ENCODE measurements around the gene PIGQ. TPM values are rescaled to one million over a fixed set of nuclear protein-coding genes. Genes with fewer than 3 reads are reported as not detected.

PIGQ gene
- total and polyA plus RNA-seq, 2 of the 8 experiments (the other 6 are each of a cell fraction or from before 2014, with no cell fraction given): 36.0 to 49.2 TPM

- TF ChIP-seq KDM5A (IDR thresholded peaks at IDR 0.05; ENCODE audit: low read length) (no peak), SIN3A (conservative IDR thresholded peaks at IDR 0.05 in 1 of 2, IDR thresholded peaks at IDR 0.05 in 1 of 2; ENCODE audit: low read depth in 1 of 2, low read length in 2 of 2) (no peak), CREB1 (IDR thresholded peaks at IDR 0.05) (no peak), SIRT6 (IDR thresholded peaks at IDR 0.05; ENCODE audit: low read length) (no peak), HDAC6 (IDR thresholded peaks at IDR 0.05; ENCODE audit: low read depth, low read length) (no peak), CTCF (IDR thresholded peaks at IDR 0.05; ENCODE audit: control extremely low read depth in 1 of 3, insufficient read depth in 1 of 3, low read depth in 1 of 3, low read length in 3 of 3) (no peak), EGR1 (IDR thresholded peaks at IDR 0.05; ENCODE audit: borderline replicate concordance, low read depth, low read length) (no peak), JUN (IDR thresholded peaks at IDR 0.05; ENCODE audit: low read depth, low read length) (no peak)
Observed at GRCh38 chr16:625977-626765, 56.4 kb downstream of the PIGQ start (continued).

Data from H1 (cell line).